Testis (tissue), 2 donors: ENCODE measurements around the gene CCNB2.

Source experiments
- CTCF ChIP-seq, 3 experiments: fragments of 450-650 bp in 2 of 3; fragments of 200-600 bp in 1 of 3; sonication (generic) in 1 of 3; IDR thresholded peaks; one replicate each; pipeline ENCODE4 v1.5.1; 2016 to 2019; ENCODE audit warnings: antibody characterized with exemption in 3 of 3, mild to moderate bottlenecking in 2 of 3, moderate library complexity in 1 of 3
- POLR2A ChIP-seq: fragments of 450-650 bp; IDR thresholded peaks from one replicate; pipeline ENCODE4 v1.6.1; 2017; ENCODE audit warnings: antibody characterized with exemption, mild to moderate bottlenecking, moderate library complexity

- no peak for TF ChIP-seq CTCF (IDR thresholded peaks at IDR 0.05)
- no peak for TF ChIP-seq POLR2A
Measured at GRCh38 chr15:59166166-59166565, 61.2 kb downstream of the CCNB2 start.
